Osteocyte (in vitro differentiated cells): ENCODE results near the gene MAP4K2. TPM values are rescaled to one million over a fixed set of nuclear protein-coding genes. Genes with fewer than 3 reads are reported as not detected.

ENCODE experiments used
- DNase-seq: peaks from one replicate; pipeline ENCODE4 v3.0.0; 2021; ENCODE audit warnings: mixed read lengths; ENCODE audit not compliant: unreplicated experiment; ENCODE audit errors: extremely low spot score
- H3K27ac Mint-ChIP-seq: one replicate; pipeline ENCODE4 v1.8.0; 2021; ENCODE audit warnings: mild to moderate bottlenecking, mixed read lengths; ENCODE audit not compliant: unreplicated experiment
- H3K27me3 Mint-ChIP-seq: one replicate; pipeline ENCODE4 v1.8.0; 2021; ENCODE audit warnings: mixed read lengths; ENCODE audit not compliant: unreplicated experiment
- H3K36me3 Mint-ChIP-seq: one replicate; pipeline ENCODE4 v1.8.0; 2021; ENCODE audit warnings: mixed read lengths; ENCODE audit not compliant: unreplicated experiment
- H3K4me1 Mint-ChIP-seq: one replicate; pipeline ENCODE4 v1.8.0; 2021; ENCODE audit warnings: mixed read lengths; ENCODE audit not compliant: unreplicated experiment
- H3K4me3 Mint-ChIP-seq: one replicate; pipeline ENCODE4 v1.8.0; 2021; ENCODE audit warnings: mild to moderate bottlenecking, moderate library complexity, mixed read lengths; ENCODE audit not compliant: unreplicated experiment
- H3K9me3 Mint-ChIP-seq: one replicate; pipeline ENCODE4 v1.8.0; 2021; ENCODE audit warnings: mixed read lengths; ENCODE audit not compliant: unreplicated experiment
- CTCF ChIP-seq: fragments of 200-600 bp; sonication (generic); IDR thresholded peaks from 2 replicates; pipeline ENCODE4 v1.5.0; 2021; ENCODE audit warnings: antibody characterized with exemption, mild to moderate bottlenecking, moderate library complexity
- total RNA-seq: library from RNA; stranded (reverse); gene quantifications from 2 replicates; pipeline ENCODE4 v1.2.1, GENCODE V29; 2021

Gene MAP4K2
- total RNA-seq, 1 donor from 2014 or later: 16.0 TPM

GRCh38 chr11:64739871-64740270, 63.1 kb downstream of the MAP4K2 start:
- Mint-ChIP-seq H3K27ac (no peak overlapping the region), H3K4me3 (no peak overlapping the region), H3K4me1 (peaks cover 15% of the 10 kb centered on the region)

GRCh38 chr11:64736654-64737053, 66.4 kb downstream of the MAP4K2 start:
- Mint-ChIP-seq H3K4me1 (peaks cover under 1% of the 10 kb centered on the region), H3K36me3 (peaks cover 2% of the 10 kb centered on the region), H3K9me3 (no peaks in the 10 kb centered on the region), H3K4me3 (no peak overlapping the region), H3K27ac (no peak overlapping the region), H3K27me3 (no peaks in the 10 kb centered on the region)
- TF ChIP-seq CTCF: no peak
- no peak for DNase-seq

More at GRCh38 chr11:64739871-64740270, 63.1 kb downstream of the MAP4K2 start:
- TF ChIP-seq CTCF: no peak
- H3K9me3 Mint-ChIP-seq: no peaks in the 10 kb centered on the region
- H3K36me3 Mint-ChIP-seq: no peaks in the 10 kb centered on the region
- no peak for DNase-seq
- H3K27me3 Mint-ChIP-seq: no peaks in the 10 kb centered on the region

DNA sequence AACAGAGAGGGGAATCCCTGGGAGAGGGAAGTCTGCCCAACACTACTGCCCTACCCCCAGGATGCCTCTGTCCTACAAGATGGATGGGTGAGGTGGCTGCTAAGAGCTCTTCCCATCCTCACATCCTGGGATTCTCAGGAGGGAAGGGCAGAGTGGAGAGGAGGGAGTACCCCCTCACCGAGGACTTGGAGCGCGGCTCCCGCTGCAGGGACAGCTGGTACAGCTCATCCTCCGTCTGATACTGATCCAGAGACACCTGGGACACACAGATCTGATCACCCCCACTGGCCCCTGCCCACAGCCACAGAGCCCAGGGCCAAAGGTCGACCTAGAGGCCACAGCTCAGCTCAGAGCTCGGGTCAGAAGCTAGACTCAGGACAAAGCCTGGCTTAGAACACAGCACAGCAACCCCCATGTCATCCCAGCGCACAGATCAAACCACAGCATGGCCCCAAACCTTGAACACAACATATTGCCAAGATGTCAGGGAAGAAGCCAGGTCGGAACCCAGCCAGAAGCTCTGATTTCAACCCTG, 67.2 kb downstream of the MAP4K2 start:
- TF ChIP-seq CTCF: no peak
- H3K4me3 Mint-ChIP-seq: no peak overlapping the region
- no peaks in the 10 kb centered on the region for H3K27me3 Mint-ChIP-seq
- no peak overlapping the region for H3K27ac Mint-ChIP-seq
- no peak for DNase-seq
- H3K36me3 Mint-ChIP-seq: peaks cover 5% of the 10 kb centered on the region
- H3K9me3 Mint-ChIP-seq: no peaks in the 10 kb centered on the region
- no peaks in the 10 kb centered on the region for H3K4me1 Mint-ChIP-seq

Other genes starting within 250 kb of the MAP4K2 start
- not detected in 2 replicates for gene SLC22A11, start 247.3 kb downstream of the MAP4K2 start, total RNA-seq
- gene SLC22A12, start 212.0 kb downstream of the MAP4K2 start, total RNA-seq: not detected in 2 replicates
- gene NRXN2, start 80.0 kb downstream of the MAP4K2 start, total RNA-seq: 2.6 and 2.7 TPM in 2 replicates
- gene RASGRP2, start 59.1 kb downstream of the MAP4K2 start, total RNA-seq: 10.3 and 11.2 TPM in 2 replicates
- gene PYGM, start 43.2 kb downstream of the MAP4K2 start, total RNA-seq: 0.73 and 0.84 TPM in 2 replicates
- gene SF1, start 24.7 kb downstream of the MAP4K2 start, total RNA-seq: 267 and 290 TPM in 2 replicates
- gene MEN1, start 7.3 kb upstream of the MAP4K2 start, total RNA-seq: 27.1 and 29.2 TPM in 2 replicates
- gene CDC42BPG, start 41.4 kb upstream of the MAP4K2 start, total RNA-seq: 0.68 and 1.7 TPM in 2 replicates
- 57.4 and 61.0 TPM in 2 replicates for gene EHD1, start 75.4 kb upstream of the MAP4K2 start, total RNA-seq
- gene ATG2A, start 114.0 kb upstream of the MAP4K2 start, total RNA-seq: 23.6 and 28.7 TPM in 2 replicates
- 21.3 and 26.8 TPM in 2 replicates for gene PPP2R5B, start 121.5 kb upstream of the MAP4K2 start, total RNA-seq
- not detected in 2 replicates for gene GPHA2, start 132.7 kb upstream of the MAP4K2 start, total RNA-seq
- not detected in 2 replicates for gene MAJIN, start 168.9 kb upstream of the MAP4K2 start, total RNA-seq
- not detected in 2 replicates for gene BATF2, start 193.8 kb upstream of the MAP4K2 start, total RNA-seq
- gene ARL2, start 210.9 kb upstream of the MAP4K2 start, total RNA-seq: 118 and 124 TPM in 2 replicates
- gene SNX15, start 224.2 kb upstream of the MAP4K2 start, total RNA-seq: 26.9 and 30.0 TPM in 2 replicates
- 15.0 and 15.6 TPM in 2 replicates for gene SAC3D1, start 238.0 kb upstream of the MAP4K2 start, total RNA-seq